HEK293 (cell line): Measurements from ENCODE around the gene ZFAND3.

Experiments
- CTCF ChIA-PET: fragments of 350-600 bp; formaldehyde crosslinking; extraction: SDS; loops from one replicate; lab custom pipeline; 2021; ENCODE audit warnings: antibody characterized with exemption; lab: Yijun Ruan, JAX
- POLR2A ChIA-PET: fragments of 300-600 bp; formaldehyde crosslinking; extraction: SDS; loops from one replicate; lab custom pipeline; 2020; ENCODE audit warnings: antibody characterized with exemption, inconsistent platforms; lab: Yijun Ruan, JAX
- H3K27ac ChIP-seq: fragments of 200-500 bp; sonication (Bioruptor generic); 2 replicates; pipeline ENCODE4 v1.5.1; 2014; ENCODE audit warnings: low read depth, low read length, control low read depth, inconsistent platforms; ENCODE audit errors: extremely low read depth
- H3K36me3 ChIP-seq, 2 experiments: fragments of 200-500 bp in 1 of 2; sonication (Bioruptor generic) in 1 of 2; 1 replicate in 1 of 2; 2 replicates in 1 of 2; pipeline ENCODE4 v1.5.1; 2014 to 2017; ENCODE audit warnings: inconsistent platforms in 2 of 2, low read length in 2 of 2; ENCODE audit not compliant: control insufficient read depth in 2 of 2, insufficient read depth in 1 of 2
- H3K4me1 ChIP-seq: fragments of 200-500 bp; sonication (Bioruptor generic); 2 replicates; pipeline ENCODE4 v1.5.1; 2014; ENCODE audit warnings: mild to moderate bottlenecking, low read length, inconsistent platforms; ENCODE audit not compliant: control insufficient read depth, insufficient read depth
- H3K4me3 ChIP-seq: 2 replicates; pipeline ENCODE4 v1.5.1; 2011; ENCODE audit warnings: low read depth, mild to moderate bottlenecking, control low read depth, low read length, moderate library complexity
- H3K9me3 ChIP-seq: fragments of 200-500 bp; sonication (Bioruptor generic); 2 replicates; pipeline ENCODE4 v1.5.1; 2014; ENCODE audit warnings: low read depth, low read length, inconsistent platforms; ENCODE audit not compliant: control insufficient read depth, insufficient read depth
- GFI1B ChIP-seq: fragments of 450-650 bp; formaldehyde crosslinking; IDR thresholded peaks from 2 replicates; pipeline ENCODE4 v1.5.1; 2016; ENCODE audit warnings: missing biosample characterization, missing genetic modification characterization
- REPIN1 ChIP-seq: fragments of 450-650 bp; formaldehyde crosslinking; IDR thresholded peaks from 2 replicates; pipeline ENCODE4 v1.5.1; 2017; ENCODE audit warnings: missing biosample characterization, missing genetic modification characterization, low read depth
- ZBTB10 ChIP-seq: fragments of 450-650 bp; formaldehyde crosslinking; IDR thresholded peaks from 2 replicates; pipeline ENCODE4 v1.5.1; 2016; ENCODE audit warnings: missing biosample characterization, missing genetic modification characterization
- ZNF10 ChIP-seq: fragments of 450-650 bp; formaldehyde crosslinking; IDR thresholded peaks from 2 replicates; pipeline ENCODE4 v1.5.1; 2017; ENCODE audit warnings: missing biosample characterization, missing genetic modification characterization
- ZNF121 ChIP-seq: fragments of 450-650 bp; formaldehyde crosslinking; IDR thresholded peaks from 2 replicates; pipeline ENCODE4 v1.5.1; 2016; ENCODE audit warnings: missing biosample characterization, missing genetic modification characterization
- ZNF133 ChIP-seq: fragments of 450-650 bp; formaldehyde crosslinking; IDR thresholded peaks from 2 replicates; pipeline ENCODE4 v1.5.1; 2016; ENCODE audit warnings: missing biosample characterization, missing genetic modification characterization
- ZNF146 ChIP-seq: fragments of 450-650 bp; formaldehyde crosslinking; IDR thresholded peaks from 2 replicates; pipeline ENCODE4 v1.5.1; 2016; ENCODE audit warnings: missing biosample characterization, missing genetic modification characterization
- ZNF248 ChIP-seq: fragments of 450-650 bp; formaldehyde crosslinking; IDR thresholded peaks from 2 replicates; pipeline ENCODE4 v1.5.1; 2017; ENCODE audit warnings: missing biosample characterization, missing genetic modification characterization
- ZNF280C ChIP-seq: fragments of 450-650 bp; formaldehyde crosslinking; IDR thresholded peaks from 2 replicates; pipeline ENCODE4 v1.5.1; 2016; ENCODE audit warnings: missing biosample characterization, missing genetic modification characterization
- ZNF324 ChIP-seq: fragments of 450-650 bp; formaldehyde crosslinking; IDR thresholded peaks from 2 replicates; pipeline ENCODE4 v1.5.1; 2016; ENCODE audit warnings: missing biosample characterization, missing genetic modification characterization
- ZNF391 ChIP-seq: fragments of 450-650 bp; formaldehyde crosslinking; IDR thresholded peaks from 2 replicates; pipeline ENCODE4 v1.5.1; 2016; ENCODE audit warnings: low read depth, missing biosample characterization, missing genetic modification characterization, borderline replicate concordance
- ZNF394 ChIP-seq: fragments of 450-650 bp; formaldehyde crosslinking; IDR thresholded peaks from 2 replicates; pipeline ENCODE4 v1.5.1; 2016; ENCODE audit warnings: missing biosample characterization, missing genetic modification characterization, mild to moderate bottlenecking, moderate library complexity, borderline replicate concordance
- ZNF513 ChIP-seq: fragments of 450-650 bp; IDR thresholded peaks from 2 replicates; pipeline ENCODE4 v1.5.1; 2018; ENCODE audit warnings: missing biosample characterization, missing genetic modification characterization
- ZNF518A ChIP-seq: fragments of 450-650 bp; formaldehyde crosslinking; conservative IDR thresholded peaks from 2 replicates; pipeline ENCODE4 v1.5.1; 2016; ENCODE audit warnings: low read depth, missing biosample characterization, missing genetic modification characterization
- ZNF530 ChIP-seq: fragments of 450-650 bp; formaldehyde crosslinking; IDR thresholded peaks from 2 replicates; pipeline ENCODE4 v1.5.1; 2016; ENCODE audit warnings: low read depth, missing biosample characterization, missing genetic modification characterization
- ZNF560 ChIP-seq: fragments of 450-650 bp; formaldehyde crosslinking; IDR thresholded peaks from 2 replicates; pipeline ENCODE4 v1.5.1; 2017; ENCODE audit warnings: missing biosample characterization, missing genetic modification characterization, borderline replicate concordance
- ZNF596 ChIP-seq: fragments of 450-650 bp; IDR thresholded peaks from 2 replicates; pipeline ENCODE4 v1.5.0; 2018; ENCODE audit warnings: missing biosample characterization, mild to moderate bottlenecking, missing genetic modification characterization, moderate library complexity
- ZNF600 ChIP-seq: fragments of 450-650 bp; formaldehyde crosslinking; IDR thresholded peaks from 2 replicates; pipeline ENCODE4 v1.5.1; 2016; ENCODE audit warnings: missing biosample characterization, missing genetic modification characterization
- ZNF639 ChIP-seq: fragments of 450-650 bp; formaldehyde crosslinking; IDR thresholded peaks from 2 replicates; pipeline ENCODE4 v1.5.1; 2016; ENCODE audit warnings: missing biosample characterization, missing genetic modification characterization
- ZNF670 ChIP-seq: fragments of 450-650 bp; formaldehyde crosslinking; IDR thresholded peaks from 2 replicates; pipeline ENCODE4 v1.5.1; 2016; ENCODE audit warnings: missing biosample characterization, missing genetic modification characterization, low read depth
- ZNF677 ChIP-seq: fragments of 450-650 bp; IDR thresholded peaks from 2 replicates; pipeline ENCODE4 v1.5.0; 2018; ENCODE audit warnings: missing biosample characterization, mild to moderate bottlenecking, missing genetic modification characterization, moderate library complexity

ZFAND3 gene

GRCh38 chr6:37916675-37917074 lies 97.1 kb downstream of the ZFAND3 start:
- no peaks in the 10 kb centered on the region for H3K9me3 ChIP-seq
- H3K4me1 ChIP-seq = peaks cover 18% of the 10 kb centered on the region
- no peak overlapping the region for H3K4me3 ChIP-seq
- H3K36me3 ChIP-seq = no peaks in the 10 kb centered on the region
- H3K27ac ChIP-seq = no peak overlapping the region
- CTCF ChIA-PET = no interaction called here
- POLR2A ChIA-PET = no interaction called here
- TF ChIP-seq ZNF280C (no peak), ZNF600 (tag by site-specific recombination) (peak; percentile 97), ZNF513 (tag by site-specific recombination) (no peak), REPIN1 (tag by site-specific recombination) (no peak)

- ChIA-PET CTCF (no interaction called here), POLR2A (no interaction called here)
- Histone ChIP-seq H3K4me3 (no peak overlapping the region), H3K36me3 (no peaks in the 10 kb centered on the region), H3K9me3 (no peaks in the 10 kb centered on the region), H3K4me1 (peaks cover 13% of the 10 kb centered on the region), H3K27ac (no peak overlapping the region)
- TF ChIP-seq ZNF146 (tag by site-specific recombination) (no peak), ZNF324 (tag by site-specific recombination) (no peak), ZNF121 (tag by site-specific recombination) (no peak), ZNF518A (tag by site-specific recombination) (no peak), ZNF248 (tag by site-specific recombination) (no peak), ZNF677 (tag by site-specific recombination) (no peak), ZNF560 (tag by site-specific recombination) (no peak), ZNF133 (no peak), ZNF394 (tag by site-specific recombination) (no peak), ZBTB10 (tag by site-specific recombination) (no peak), ZNF596 (tag by site-specific recombination) (no peak), ZNF10 (tag by site-specific recombination) (no peak), ZNF639 (tag by site-specific recombination) (no peak), ZNF670 (tag by site-specific recombination) (no peak), GFI1B (no peak), ZNF391 (tag by site-specific recombination) (no peak), ZNF530 (no peak)
Observed at GRCh38 chr6:37917566-37917965, 98.0 kb downstream of the ZFAND3 start.
